ENCODE measurements around the gene RAB43. TPM values are rescaled to one million over a fixed set of nuclear protein-coding genes. Genes with fewer than 3 reads are reported as not detected.

Gene RAB43
- total RNA-seq, 2 donors from 2014 or later = 34.5 to 38.1 TPM

DNA sequence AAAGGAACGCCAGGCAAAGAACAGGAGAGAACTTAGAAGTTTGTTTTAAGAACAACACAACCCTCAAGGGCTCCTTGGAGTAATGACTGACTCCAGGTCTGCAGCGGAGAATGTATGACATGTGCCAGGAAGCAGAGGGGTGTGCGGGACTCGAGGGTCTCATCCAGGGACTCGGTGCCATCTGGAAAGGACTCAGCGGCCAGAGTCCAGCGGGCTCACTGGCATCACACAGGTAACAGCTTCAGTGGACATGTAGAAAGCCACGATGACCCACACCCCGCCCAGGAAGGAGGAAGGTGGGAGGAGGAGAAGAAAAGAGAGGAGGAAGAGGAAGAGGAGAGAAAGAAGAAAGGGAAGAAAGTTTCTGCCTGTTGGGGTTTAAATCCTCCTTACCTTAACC lies 39.6 kb downstream of the RAB43 start:
- Mint-ChIP-seq H3K36me3 (ENCODE audit: low read depth) (no peaks in the 10 kb centered on the region), H3K4me3 (no peak overlapping the region), H3K27me3 (ENCODE audit: insufficient read depth) (peaks cover 10% of the 10 kb centered on the region), H3K9me3 (no peaks in the 10 kb centered on the region), H3K27ac (no peak overlapping the region), H3K4me1 (no peaks in the 10 kb centered on the region)
- H3K9ac ChIP-seq (ENCODE audit: extremely low read depth, low read length, poor library complexity, severe bottlenecking) = no peak overlapping the region
- H3K4me3 ChIP-seq (ENCODE audit: low read length) = no peak overlapping the region
- H3K36me3 ChIP-seq (ENCODE audit: control insufficient read depth, insufficient read depth, low read length) = no peaks in the 10 kb centered on the region
- no peak for DNase-seq
- H3K27ac ChIP-seq (ENCODE audit: low read depth, low read length) = no peak overlapping the region
- 94 to 100% methylated on average over 5 to 9 of the region's 9 CpGs for WGBS, 2 experiments (ENCODE audit: insufficient coverage in 1 of 2, insufficient read length in 1 of 2)
- no peaks in the 10 kb centered on the region for H3K27me3 ChIP-seq (ENCODE audit: control insufficient read depth, insufficient read depth, low read length, poor library complexity, severe bottlenecking)
- H3K9me3 ChIP-seq (ENCODE audit: control insufficient read depth, low read length) = no peaks in the 10 kb centered on the region
- no peaks in the 10 kb centered on the region for H3K4me1 ChIP-seq (ENCODE audit: control insufficient read depth, insufficient read depth, low read length)
- TF ChIP-seq, protein P1, sequence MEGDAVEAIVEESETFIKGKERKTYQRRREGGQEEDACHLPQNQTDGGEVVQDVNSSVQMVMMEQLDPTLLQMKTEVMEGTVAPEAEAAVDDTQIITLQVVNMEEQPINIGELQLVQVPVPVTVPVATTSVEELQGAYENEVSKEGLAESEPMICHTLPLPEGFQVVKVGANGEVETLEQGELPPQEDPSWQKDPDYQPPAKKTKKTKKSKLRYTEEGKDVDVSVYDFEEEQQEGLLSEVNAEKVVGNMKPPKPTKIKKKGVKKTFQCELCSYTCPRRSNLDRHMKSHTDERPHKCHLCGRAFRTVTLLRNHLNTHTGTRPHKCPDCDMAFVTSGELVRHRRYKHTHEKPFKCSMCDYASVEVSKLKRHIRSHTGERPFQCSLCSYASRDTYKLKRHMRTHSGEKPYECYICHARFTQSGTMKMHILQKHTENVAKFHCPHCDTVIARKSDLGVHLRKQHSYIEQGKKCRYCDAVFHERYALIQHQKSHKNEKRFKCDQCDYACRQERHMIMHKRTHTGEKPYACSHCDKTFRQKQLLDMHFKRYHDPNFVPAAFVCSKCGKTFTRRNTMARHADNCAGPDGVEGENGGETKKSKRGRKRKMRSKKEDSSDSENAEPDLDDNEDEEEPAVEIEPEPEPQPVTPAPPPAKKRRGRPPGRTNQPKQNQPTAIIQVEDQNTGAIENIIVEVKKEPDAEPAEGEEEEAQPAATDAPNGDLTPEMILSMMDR (conservative IDR thresholded peaks at IDR 0.05) = no peak

DNA sequence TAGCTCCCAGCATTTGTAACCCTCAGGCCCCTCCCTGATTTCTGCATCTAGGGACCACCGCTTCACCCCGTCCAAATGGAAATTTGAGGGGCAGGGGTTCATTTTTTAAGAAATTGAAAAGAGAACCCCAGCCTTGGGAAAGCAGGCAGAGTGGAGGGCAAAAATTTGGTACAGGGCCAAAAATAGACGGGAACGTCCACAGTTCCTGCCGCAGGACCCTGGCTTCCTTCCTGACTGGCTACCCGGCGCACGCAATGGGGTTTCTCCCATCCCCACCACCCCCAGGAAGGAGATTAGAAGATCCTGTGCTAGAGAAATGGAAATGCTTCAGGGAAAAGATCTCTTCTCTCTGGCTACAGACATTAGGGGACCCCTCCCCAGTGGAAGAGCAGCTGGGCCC lies 40.1 kb downstream of the RAB43 start:
- Mint-ChIP-seq H3K9me3 (no peaks in the 10 kb centered on the region), H3K4me1 (no peaks in the 10 kb centered on the region), H3K4me3 (no peak overlapping the region), H3K27ac (no peak overlapping the region), H3K27me3 (ENCODE audit: insufficient read depth) (peaks cover 10% of the 10 kb centered on the region), H3K36me3 (ENCODE audit: low read depth) (no peaks in the 10 kb centered on the region)
- DNase-seq = no peak
- 83 to 99% methylated on average over 1 to 8 of the region's 8 CpGs for WGBS, 2 experiments (ENCODE audit: insufficient coverage in 1 of 2, insufficient read length in 1 of 2)
- Histone ChIP-seq H3K4me3 (ENCODE audit: low read length) (no peak overlapping the region), H3K9me3 (ENCODE audit: control insufficient read depth, low read length) (no peaks in the 10 kb centered on the region), H3K4me1 (ENCODE audit: control insufficient read depth, insufficient read depth, low read length) (no peaks in the 10 kb centered on the region), H3K36me3 (ENCODE audit: control insufficient read depth, insufficient read depth, low read length) (no peaks in the 10 kb centered on the region), H3K9ac (ENCODE audit: extremely low read depth, low read length, poor library complexity, severe bottlenecking) (no peak overlapping the region), H3K27me3 (ENCODE audit: control insufficient read depth, insufficient read depth, low read length, poor library complexity, severe bottlenecking) (no peaks in the 10 kb centered on the region), H3K27ac (ENCODE audit: low read depth, low read length) (no peak overlapping the region)
- TF ChIP-seq, protein P1 (conservative IDR thresholded peaks at IDR 0.05) = no peak

DNA sequence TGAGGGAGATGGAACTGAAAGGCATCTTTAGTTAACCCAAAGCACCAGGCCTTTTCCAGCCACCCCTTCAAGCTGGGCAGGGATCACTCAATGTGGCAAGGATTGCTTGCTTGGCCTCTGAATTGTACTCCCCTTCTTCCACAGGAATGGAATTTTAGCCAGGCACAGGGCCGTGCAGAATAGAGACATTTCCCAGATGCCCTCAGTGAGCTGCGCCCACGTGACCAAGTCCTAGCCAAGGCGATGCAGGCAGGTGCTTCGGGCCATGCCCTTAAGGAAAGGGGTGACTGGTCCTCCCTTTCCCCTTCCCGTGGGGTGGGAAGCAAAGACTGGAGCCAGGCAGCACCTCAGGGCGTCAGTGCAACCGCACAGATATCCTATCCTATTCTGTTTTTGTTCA lies 43.1 kb downstream of the RAB43 start:
- no peak overlapping the region for H3K27ac Mint-ChIP-seq
- H3K4me1 Mint-ChIP-seq = no peaks in the 10 kb centered on the region
- Histone ChIP-seq H3K4me1 (ENCODE audit: control insufficient read depth, insufficient read depth, low read length) (no peaks in the 10 kb centered on the region), H3K9me3 (ENCODE audit: control insufficient read depth, low read length) (no peaks in the 10 kb centered on the region), H3K27me3 (ENCODE audit: control insufficient read depth, insufficient read depth, low read length, poor library complexity, severe bottlenecking) (no peaks in the 10 kb centered on the region), H3K4me3 (ENCODE audit: low read length) (no peak overlapping the region), H3K9ac (ENCODE audit: extremely low read depth, low read length, poor library complexity, severe bottlenecking) (no peak overlapping the region), H3K27ac (ENCODE audit: low read depth, low read length) (no peak overlapping the region), H3K36me3 (ENCODE audit: control insufficient read depth, insufficient read depth, low read length) (no peaks in the 10 kb centered on the region)
- no peak for DNase-seq
- TF ChIP-seq, protein P1 (conservative IDR thresholded peaks at IDR 0.05) = no peak
- WGBS, 2 experiments (ENCODE audit: insufficient coverage in 1 of 2, insufficient read length in 1 of 2) = 84 to 100% methylated on average over 5 to 8 of the region's 8 CpGs
- no peaks in the 10 kb centered on the region for H3K36me3 Mint-ChIP-seq (ENCODE audit: low read depth)
- H3K9me3 Mint-ChIP-seq = peaks cover 2% of the 10 kb centered on the region
- peaks cover 10% of the 10 kb centered on the region for H3K27me3 Mint-ChIP-seq (ENCODE audit: insufficient read depth)
- no peak overlapping the region for H3K4me3 Mint-ChIP-seq
